Central memory CD8-positive, alpha-beta T cell (primary cell): ENCODE results near the gene ZNF775.

Source experiments
- ATAC-seq: fragments of 150-1000 bp; cut with Tn5 transposase; replicated peaks from 2 replicates; pipeline ENCODE4 v1.10.0; 2022; ENCODE audit warnings: mild to moderate bottlenecking, moderate FRiP score, moderate number of reproducible peaks; ENCODE audit not compliant: poor library complexity, severe bottlenecking; ENCODE audit errors: extremely low read depth
- DNase-seq, 2 donors: peaks; one replicate each; pipeline ENCODE4 v3.0.0; 2021; ENCODE audit warnings: low spot score in 2 of 2
- H3K27ac Mint-ChIP-seq: one replicate; pipeline ENCODE4 v1.8.0; 2022; ENCODE audit warnings: low read depth, mild to moderate bottlenecking, moderate library complexity, mixed read lengths
- H3K27me3 Mint-ChIP-seq: one replicate; pipeline ENCODE4 v1.8.0; 2022; ENCODE audit warnings: mixed read lengths
- H3K36me3 Mint-ChIP-seq: one replicate; pipeline ENCODE4 v1.8.0; 2022; ENCODE audit warnings: mild to moderate bottlenecking, moderate library complexity, mixed read lengths; ENCODE audit not compliant: insufficient read depth
- H3K4me1 Mint-ChIP-seq: one replicate; pipeline ENCODE4 v1.8.0; 2022; ENCODE audit warnings: mixed read lengths
- H3K4me3 Mint-ChIP-seq: one replicate; pipeline ENCODE4 v1.8.0; 2022; ENCODE audit warnings: mild to moderate bottlenecking, moderate library complexity, mixed read lengths
- H3K9me3 Mint-ChIP-seq: one replicate; pipeline ENCODE4 v1.8.0; 2022; ENCODE audit warnings: mixed read lengths

ZNF775 gene

GRCh38 chr7:150338166-150338829 lies 40.8 kb upstream of the ZNF775 start:
- DNase-seq: no peak
- Mint-ChIP-seq H3K27me3 (peaks cover 17% of the 10 kb centered on the region), H3K27ac (no peak overlapping the region), H3K4me1 (peaks cover 5% of the 10 kb centered on the region), H3K9me3 (no peaks in the 10 kb centered on the region), H3K4me3 (no peak overlapping the region), H3K36me3 (peaks cover 6% of the 10 kb centered on the region)
- ATAC-seq: no peak

- no peak for ATAC-seq
- no peak overlapping the region for H3K4me3 Mint-ChIP-seq
These were observed 39.7 kb upstream of the ZNF775 start for GRCh38 chr7:150339409-150339809.

GRCh38 chr7:150340024-150340749 lies 38.9 kb upstream of the ZNF775 start:
- DNase-seq: no peak
- Mint-ChIP-seq H3K27me3 (peaks cover 24% of the 10 kb centered on the region), H3K9me3 (no peaks in the 10 kb centered on the region), H3K4me3 (no peak overlapping the region), H3K36me3 (peaks cover 6% of the 10 kb centered on the region), H3K27ac (no peak overlapping the region), H3K4me1 (peaks cover 5% of the 10 kb centered on the region)
- ATAC-seq: no peak

More at GRCh38 chr7:150339409-150339809, 39.7 kb upstream of the ZNF775 start:
- no peak overlapping the region for H3K27ac Mint-ChIP-seq
- H3K9me3 Mint-ChIP-seq: no peaks in the 10 kb centered on the region
- H3K36me3 Mint-ChIP-seq: peaks cover 6% of the 10 kb centered on the region
- H3K27me3 Mint-ChIP-seq: peaks cover 24% of the 10 kb centered on the region
- peaks cover 5% of the 10 kb centered on the region for H3K4me1 Mint-ChIP-seq
- no peak for DNase-seq

- peaks cover 27% of the 10 kb centered on the region for H3K27me3 Mint-ChIP-seq
- no peak overlapping the region for H3K27ac Mint-ChIP-seq
- no peak overlapping the region for H3K4me3 Mint-ChIP-seq
- H3K9me3 Mint-ChIP-seq: no peaks in the 10 kb centered on the region
- H3K36me3 Mint-ChIP-seq: peaks cover 6% of the 10 kb centered on the region
- H3K4me1 Mint-ChIP-seq: peaks cover 5% of the 10 kb centered on the region
- ATAC-seq: no peak
- no peak for DNase-seq
These were observed 38.3 kb upstream of the ZNF775 start for GRCh38 chr7:150340875-150341262.

GRCh38 chr7:150341263-150342120 lies 37.6 kb upstream of the ZNF775 start, which contains the start of gene RARRES2:
Gene RARRES2, minus strand, starts transcription at chr7:150341629. Its CDS starts 1,020 bp downstream, at chr7:150340609.
- peaks cover 5% of the 10 kb centered on the region for H3K4me1 Mint-ChIP-seq
- peaks cover 6% of the 10 kb centered on the region for H3K36me3 Mint-ChIP-seq
- peaks cover 33% of the 10 kb centered on the region for H3K27me3 Mint-ChIP-seq
- H3K4me3 Mint-ChIP-seq: no peak within 1 kb of the TSS
- H3K9me3 Mint-ChIP-seq: no peaks in the 10 kb centered on the region
- no peak for ATAC-seq
- no peak for DNase-seq
- no peak within 1 kb of the TSS for H3K27ac Mint-ChIP-seq

- Mint-ChIP-seq H3K27me3 (peaks cover 38% of the 10 kb centered on the region), H3K4me1 (peaks cover 5% of the 10 kb centered on the region), H3K4me3 (no peak overlapping the region), H3K9me3 (no peaks in the 10 kb centered on the region), H3K27ac (no peak overlapping the region), H3K36me3 (peaks cover 6% of the 10 kb centered on the region)
- DNase-seq (no peak), ATAC-seq (no peak)
These were observed 37.1 kb upstream of the ZNF775 start for GRCh38 chr7:150342121-150342408.

GRCh38 chr7:150343225-150343624 lies 35.9 kb upstream of the ZNF775 start:
- no peak overlapping the region for H3K4me3 Mint-ChIP-seq
- peaks cover under 1% of the 10 kb centered on the region for H3K4me1 Mint-ChIP-seq
- H3K36me3 Mint-ChIP-seq: peaks cover 3% of the 10 kb centered on the region
- no peak overlapping the region for H3K27ac Mint-ChIP-seq
- DNase-seq: no peak
- H3K27me3 Mint-ChIP-seq: peaks cover 38% of the 10 kb centered on the region
- H3K9me3 Mint-ChIP-seq: no peaks in the 10 kb centered on the region
- no peak for ATAC-seq

- ATAC-seq: no peak
- peaks cover 38% of the 10 kb centered on the region for H3K27me3 Mint-ChIP-seq
- no peak overlapping the region for H3K4me3 Mint-ChIP-seq
- DNase-seq: no peak
- no peak overlapping the region for H3K27ac Mint-ChIP-seq
- no peaks in the 10 kb centered on the region for H3K4me1 Mint-ChIP-seq
- H3K9me3 Mint-ChIP-seq: no peaks in the 10 kb centered on the region
- H3K36me3 Mint-ChIP-seq: peaks cover 2% of the 10 kb centered on the region
These were observed 34.8 kb upstream of the ZNF775 start for GRCh38 chr7:150344299-150344698.

- H3K27ac Mint-ChIP-seq: no peak overlapping the region
- no peak for ATAC-seq
- no peaks in the 10 kb centered on the region for H3K4me1 Mint-ChIP-seq
- peaks cover 2% of the 10 kb centered on the region for H3K36me3 Mint-ChIP-seq
- peaks cover 38% of the 10 kb centered on the region for H3K27me3 Mint-ChIP-seq
- DNase-seq: no peak
- no peak overlapping the region for H3K4me3 Mint-ChIP-seq
- H3K9me3 Mint-ChIP-seq: no peaks in the 10 kb centered on the region
These were observed 34.1 kb upstream of the ZNF775 start for GRCh38 chr7:150345012-150345411.

GRCh38 chr7:150346922-150347321 lies 32.2 kb upstream of the ZNF775 start:
- Mint-ChIP-seq H3K9me3 (no peaks in the 10 kb centered on the region), H3K27ac (no peak overlapping the region), H3K36me3 (no peaks in the 10 kb centered on the region), H3K27me3 (peaks cover 33% of the 10 kb centered on the region), H3K4me1 (no peaks in the 10 kb centered on the region), H3K4me3 (no peak overlapping the region)
- DNase-seq (no peak), ATAC-seq (no peak)

GRCh38 chr7:150351587-150352194 lies 27.4 kb upstream of the ZNF775 start:
- H3K36me3 Mint-ChIP-seq: peaks cover 2% of the 10 kb centered on the region
- no peak overlapping the region for H3K27ac Mint-ChIP-seq
- H3K4me3 Mint-ChIP-seq: no peak overlapping the region
- peaks cover 3% of the 10 kb centered on the region for H3K27me3 Mint-ChIP-seq
- H3K4me1 Mint-ChIP-seq: peaks cover 6% of the 10 kb centered on the region
- ATAC-seq (no peak), DNase-seq (no peak)
- no peaks in the 10 kb centered on the region for H3K9me3 Mint-ChIP-seq

GRCh38 chr7:150355666-150356059 lies 23.5 kb upstream of the ZNF775 start:
- Mint-ChIP-seq H3K27ac (no peak overlapping the region), H3K9me3 (no peaks in the 10 kb centered on the region), H3K4me1 (peaks cover 40% of the 10 kb centered on the region)

More at GRCh38 chr7:150355666-150356059, 23.5 kb upstream of the ZNF775 start:
- no peak overlapping the region for H3K4me3 Mint-ChIP-seq
- DNase-seq: no peak
- peaks cover 9% of the 10 kb centered on the region for H3K36me3 Mint-ChIP-seq
- H3K27me3 Mint-ChIP-seq: no peaks in the 10 kb centered on the region
- no peak for ATAC-seq
